HG03378 (cell line): ENCODE measurements around the gene RAB26.
"Not testable (repeated sequence)": the region's sequence is repeated elsewhere in the genome, so short reads cannot be mapped to it uniquely, and the experiment has no call there.

ENCODE experiments used
- ATAC-seq: cut with Tn5 transposase; IDR thresholded peaks from one replicate; pipeline ENCODE4 v1.9.1; 2021; ENCODE audit warnings: mild to moderate bottlenecking, moderate library complexity; ENCODE audit not compliant: unreplicated experiment

RAB26 gene

DNA sequence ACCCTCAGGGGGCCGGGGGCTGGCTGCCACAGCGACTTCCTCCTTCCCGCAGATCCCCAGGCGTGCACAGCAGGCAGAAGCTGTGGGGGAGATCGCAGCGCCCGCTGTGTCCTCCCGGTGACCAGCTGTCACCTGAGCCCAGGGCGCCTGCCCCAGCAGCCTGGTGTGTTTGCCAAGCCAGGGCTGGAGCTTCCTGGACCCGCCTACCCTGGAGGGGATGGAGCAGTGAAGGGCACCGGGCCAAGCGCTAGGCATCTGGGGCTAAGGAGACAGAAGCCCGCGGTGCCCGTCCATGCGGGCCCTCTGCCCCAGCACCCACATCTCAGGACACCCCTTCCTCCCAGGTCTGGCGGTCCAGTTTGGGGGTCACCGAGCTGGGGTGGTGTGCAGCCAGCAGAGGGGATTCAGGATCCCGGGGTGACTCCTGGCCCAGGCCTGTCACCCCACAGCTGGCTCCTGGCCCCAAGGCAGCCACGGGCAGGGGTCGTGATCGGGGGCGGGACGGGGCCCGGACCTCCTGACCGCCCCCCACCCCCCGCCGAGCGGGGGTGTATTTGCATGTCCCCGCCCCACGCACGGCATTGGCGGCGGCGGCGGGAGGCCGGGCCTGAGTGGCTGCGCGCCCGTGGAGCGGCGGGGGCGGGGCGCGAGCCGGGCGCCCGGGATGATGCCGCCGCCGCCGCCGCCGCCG is at the start of gene RAB26:
Gene RAB26 (plus strand): TSS at position 645 of the 691 bp plus-strand sequence. CDS start 159 bp downstream, outside the sequence.
- ATAC-seq, result no peak

- not testable (repeated sequence) for ATAC-seq
Observed at GRCh38 chr16:2101581-2101980, 46.8 kb upstream of the RAB26 start.

- ATAC-seq, result no peak
Observed at GRCh38 chr16:2102471-2102870, 46.0 kb upstream of the RAB26 start.

DNA sequence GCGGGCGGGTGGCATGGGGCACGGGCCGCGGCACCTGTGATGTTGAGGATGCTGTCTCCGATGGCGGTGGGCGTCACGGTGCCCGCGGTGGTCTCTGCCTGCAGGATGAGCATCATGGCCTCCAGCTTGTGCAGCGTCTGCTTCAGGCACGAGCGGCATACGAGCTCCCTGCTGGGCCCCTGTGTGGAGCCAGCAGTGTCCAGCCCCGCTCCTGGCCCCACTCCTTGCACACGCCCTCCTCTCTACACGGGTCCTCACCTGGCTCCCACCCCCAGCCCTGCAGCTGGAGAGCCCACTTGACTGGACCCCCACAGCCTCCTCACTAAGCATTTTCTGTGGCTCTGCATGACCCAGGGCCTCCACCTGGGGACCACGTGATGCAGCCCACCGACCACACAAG is 44.0 kb upstream of the RAB26 start:
- not testable (repeated sequence) for ATAC-seq

GRCh38 chr16:2105291-2105690 is 43.1 kb upstream of the RAB26 start:
- ATAC-seq, result not testable (repeated sequence)

DNA sequence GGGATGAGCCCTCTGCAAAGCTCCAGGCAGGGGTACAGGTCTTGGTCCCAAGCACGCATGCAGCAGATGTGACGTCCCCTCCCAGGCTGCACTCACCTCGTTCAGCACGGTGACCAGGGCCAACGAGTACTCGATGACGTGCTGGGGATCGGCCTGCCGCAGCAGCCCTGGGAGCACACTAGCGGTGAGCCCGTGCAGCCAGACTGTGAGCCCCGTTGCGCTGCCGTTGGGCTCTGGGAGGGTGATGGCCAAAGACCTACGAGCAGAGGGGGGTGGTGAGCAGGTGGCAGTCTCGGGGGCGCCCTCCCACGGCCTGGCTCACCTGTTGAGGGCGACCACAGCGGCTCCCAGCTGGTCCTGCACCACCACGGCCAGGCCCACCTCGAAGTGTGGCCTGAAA is 42.7 kb upstream of the RAB26 start:
- ATAC-seq, result not testable (repeated sequence)

DNA sequence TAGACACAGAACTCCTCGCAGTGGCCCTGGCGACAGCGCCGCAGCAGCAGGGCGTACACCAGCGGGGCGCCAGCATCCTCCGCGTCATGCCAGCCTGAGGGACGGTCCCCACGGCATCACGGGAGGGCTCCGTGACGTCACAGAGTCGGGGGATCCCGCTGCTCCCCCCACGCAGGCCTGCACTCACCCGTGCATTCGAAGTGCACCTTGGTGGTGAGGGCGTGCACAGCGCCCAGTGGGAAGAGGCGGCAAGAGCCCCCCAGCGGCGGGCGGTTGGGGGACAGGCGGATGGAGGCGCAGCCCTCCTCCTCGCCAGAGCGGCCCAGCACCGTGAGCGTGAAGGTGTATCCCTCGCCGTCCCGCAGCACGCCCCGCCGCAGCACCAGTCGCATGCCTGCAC is 42.2 kb upstream of the RAB26 start:
- ATAC-seq, result not testable (repeated sequence)

DNA sequence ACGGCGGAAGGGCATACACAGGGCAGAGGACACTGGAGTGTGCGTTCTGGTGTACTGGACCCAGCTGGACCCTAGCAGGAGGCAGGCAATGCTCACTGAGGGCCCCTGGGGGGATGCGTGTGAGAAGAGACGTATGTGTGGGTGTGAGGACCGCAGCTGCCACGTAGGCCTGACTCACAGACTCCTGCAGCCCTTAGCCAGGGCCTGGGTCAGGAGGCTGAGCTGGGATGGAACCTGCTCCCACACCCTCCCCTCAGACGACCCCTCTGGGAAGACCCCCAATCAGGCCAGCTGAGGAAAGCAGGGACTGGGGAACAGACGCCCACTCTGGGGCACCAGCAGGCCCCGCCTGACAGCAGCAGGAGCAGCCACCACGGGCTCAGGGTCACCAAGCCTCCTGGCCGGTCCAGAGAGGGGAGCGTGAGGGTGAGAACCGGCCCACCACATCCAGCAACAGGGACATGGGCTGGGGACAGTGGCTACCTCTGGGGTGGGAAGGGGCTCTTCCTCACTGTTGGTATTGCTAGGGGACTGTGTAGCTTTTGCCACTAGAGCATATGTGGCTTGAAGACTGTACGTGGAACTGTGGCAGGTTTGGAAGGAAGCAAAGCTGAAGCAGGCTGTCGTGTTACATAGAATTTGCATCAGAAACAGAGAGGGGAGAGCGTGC is 41.2 kb upstream of the RAB26 start:
- not testable (repeated sequence) for ATAC-seq

DNA sequence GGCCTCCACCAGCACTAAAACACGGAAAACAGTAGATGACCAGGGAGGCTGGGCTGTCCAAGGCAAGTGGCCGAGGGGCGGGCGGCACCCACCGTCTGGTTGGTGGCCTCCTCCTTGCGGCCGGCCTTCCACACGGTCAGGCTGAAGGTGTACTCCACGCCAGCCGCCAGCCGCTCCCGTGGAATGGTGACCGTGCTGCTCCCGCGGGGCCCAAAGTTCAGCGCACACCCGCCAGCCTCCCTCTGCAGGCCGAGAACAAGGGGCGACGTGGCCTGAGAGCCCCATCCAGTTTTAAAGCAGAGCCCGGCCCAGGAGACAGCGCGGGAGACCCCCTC is 40.7 kb upstream of the RAB26 start:
- not testable (repeated sequence) for ATAC-seq

GRCh38 chr16:2108446-2109270 is 39.8 kb upstream of the RAB26 start:
- not testable (repeated sequence) for ATAC-seq

DNA sequence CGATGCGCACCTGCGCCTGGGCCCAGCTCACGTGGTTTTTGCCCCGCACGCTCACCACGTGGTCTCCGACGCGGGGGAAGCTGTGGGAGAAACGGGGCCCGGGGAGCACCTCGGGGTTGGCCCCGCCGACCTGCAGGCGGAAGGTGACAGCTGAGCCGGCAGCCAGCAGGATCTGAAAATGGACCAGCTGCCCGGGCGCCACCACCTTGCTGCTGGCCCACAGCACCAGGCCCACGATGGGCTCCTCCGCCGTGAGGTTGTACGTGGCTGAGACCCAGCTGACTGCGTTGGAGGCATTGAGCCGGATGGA is 39.2 kb upstream of the RAB26 start:
- ATAC-seq, result not testable (repeated sequence)

DNA sequence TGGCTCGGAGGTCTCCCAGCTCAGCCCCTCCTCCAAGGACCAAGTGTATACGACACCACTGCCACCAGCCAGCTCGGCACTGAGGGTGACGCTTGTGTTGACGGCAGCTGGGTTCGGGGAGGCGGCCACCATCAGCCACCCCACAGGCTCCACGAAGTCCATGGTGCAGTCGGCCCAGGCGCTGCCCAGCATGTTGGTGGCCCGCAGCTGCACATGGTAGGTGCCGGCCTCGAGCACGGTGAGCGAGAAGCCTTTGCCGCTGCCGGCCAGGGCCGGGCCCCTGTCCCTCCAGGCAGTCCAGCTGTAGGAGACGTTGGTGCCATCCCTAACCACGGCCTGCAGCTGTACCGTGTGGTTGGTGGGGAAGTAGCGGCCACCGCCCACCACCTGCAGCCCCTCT is 38.6 kb upstream of the RAB26 start:
- not testable (repeated sequence) for ATAC-seq

DNA sequence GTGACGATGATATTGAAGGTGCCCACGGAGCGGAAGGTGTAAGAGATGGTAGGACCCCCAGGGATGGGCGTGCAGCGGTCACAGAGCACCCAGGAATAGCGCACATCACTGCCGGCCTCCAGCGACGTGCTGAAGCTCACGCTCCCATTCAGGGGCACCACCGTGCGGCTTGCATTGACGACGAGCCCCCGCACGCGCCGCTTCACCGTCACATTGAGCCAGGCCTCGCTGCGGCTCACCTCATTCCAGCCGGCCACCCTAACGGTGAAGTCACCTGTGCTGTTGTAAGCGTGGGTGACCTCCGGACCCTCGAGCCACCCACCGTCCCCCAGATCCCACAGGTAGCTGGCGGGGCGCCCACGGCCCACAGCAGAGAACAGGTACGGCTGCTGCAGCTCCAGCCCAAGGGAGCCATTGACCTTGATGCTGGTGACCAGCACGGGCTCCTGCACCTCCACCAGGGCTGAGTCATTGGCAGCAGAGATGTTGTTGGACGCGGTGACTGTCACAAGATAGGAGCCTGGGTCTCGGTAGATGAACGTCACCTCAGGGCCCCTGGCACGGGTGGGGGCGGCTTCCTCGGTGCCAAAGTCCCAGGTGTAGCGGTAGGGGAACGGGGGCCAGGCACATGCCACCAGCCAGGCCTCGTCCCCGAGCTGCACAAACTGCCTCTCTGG is 38.0 kb upstream of the RAB26 start:
- not testable (repeated sequence) for ATAC-seq

DNA sequence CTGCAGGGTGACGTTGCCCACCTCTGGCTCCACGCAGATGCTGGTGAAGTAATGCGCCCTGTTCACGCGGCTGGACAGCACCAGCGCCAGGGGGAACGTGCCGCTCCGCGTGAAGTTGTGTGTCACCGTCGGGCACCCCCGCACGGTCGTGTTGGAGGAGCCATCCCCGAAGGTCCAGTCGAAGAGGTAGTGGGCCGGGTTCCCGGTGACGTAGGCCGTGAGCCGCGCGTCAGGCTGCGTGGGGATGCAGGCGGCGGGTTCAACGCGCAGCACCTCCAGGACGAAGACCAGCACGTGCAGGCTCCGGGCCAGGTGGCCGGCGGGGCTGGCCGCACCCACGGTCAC is 37.4 kb upstream of the RAB26 start:
- ATAC-seq, result not testable (repeated sequence)

GRCh38 chr16:2111412-2112335 is 36.8 kb upstream of the RAB26 start:
- ATAC-seq, result not testable (repeated sequence)

DNA sequence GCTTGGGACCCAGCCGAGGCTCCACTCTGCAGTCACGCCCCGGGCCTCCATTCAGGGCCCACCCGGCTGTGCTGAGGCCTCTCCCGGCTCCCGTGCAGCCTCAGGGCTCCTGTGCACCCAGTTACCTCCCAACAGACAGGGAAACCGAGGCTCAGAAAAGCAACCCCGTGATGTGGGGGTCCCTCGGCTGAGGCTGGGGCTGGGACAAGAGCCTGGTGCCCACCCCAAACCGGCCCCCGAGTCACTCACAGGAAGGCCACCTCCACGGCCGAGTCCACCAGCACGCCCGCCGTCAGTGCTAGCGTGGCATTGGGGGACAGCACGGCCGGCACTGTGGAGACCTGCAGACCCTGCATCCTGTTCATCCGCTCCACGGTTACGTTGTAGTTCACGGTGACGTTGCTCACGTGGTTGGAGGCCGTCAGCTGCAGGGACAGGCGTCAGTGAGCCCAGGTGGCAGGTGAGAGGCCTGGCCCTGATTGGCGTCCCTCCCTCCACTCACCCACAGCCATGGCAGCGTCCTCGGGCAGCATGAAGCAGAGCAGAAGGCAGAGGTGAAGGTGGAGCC is 35.8 kb upstream of the RAB26 start:
- ATAC-seq, result not testable (repeated sequence)

DNA sequence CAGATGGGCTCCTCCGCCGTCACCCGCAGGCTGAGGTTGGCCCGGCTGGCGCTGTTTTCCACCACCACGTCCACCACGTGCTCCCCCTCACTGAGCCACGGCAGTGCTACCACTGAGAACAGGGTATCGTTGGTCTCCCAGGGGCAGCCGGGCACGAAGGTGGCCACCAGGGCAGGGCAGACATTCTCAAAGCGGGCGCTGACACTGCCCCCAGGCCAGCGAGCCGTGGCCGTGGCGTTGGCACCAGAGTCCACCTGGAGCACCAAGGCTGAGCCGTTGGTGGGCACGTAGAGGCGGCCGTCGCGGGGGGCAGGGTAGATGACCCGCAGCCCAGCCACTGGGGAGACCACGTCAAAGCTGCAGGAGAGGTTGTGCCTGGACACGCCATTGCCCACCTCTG is 34.2 kb upstream of the RAB26 start:
- not testable (repeated sequence) for ATAC-seq

- ATAC-seq, result not testable (repeated sequence)
Observed at GRCh38 chr16:2114885-2115590, 33.4 kb upstream of the RAB26 start.

GRCh38 chr16:2115591-2115973 is 32.8 kb upstream of the RAB26 start:
- ATAC-seq, result no peak
